Mesenchymal stem cell (in vitro differentiated cells and primary cell): ENCODE measurements around the gene ZBTB2.

Experiments
- DNase-seq: peaks from one replicate; pipeline ENCODE4 v3.0.0-alpha.2; 2013
- H2AFZ ChIP-seq: one replicate; pipeline ENCODE4 v1.6.1; 2013; ENCODE audit warnings: low read depth, mild to moderate bottlenecking, control low read depth, inconsistent platforms, low read length, moderate library complexity
- H2AK5ac ChIP-seq: 2 replicates; pipeline ENCODE4 v1.6.1; 2013; ENCODE audit warnings: low read length, moderate library complexity, mild to moderate bottlenecking, inconsistent platforms; ENCODE audit not compliant: severe bottlenecking
- H2BK120ac ChIP-seq: one replicate; pipeline ENCODE4 v1.6.1; 2013; ENCODE audit warnings: low read depth, mild to moderate bottlenecking, inconsistent platforms, low read length, moderate library complexity
- H2BK12ac ChIP-seq, 2 experiments: one replicate each; pipeline ENCODE4 v1.6.1; 2013; ENCODE audit warnings: inconsistent platforms in 2 of 2, low read length in 2 of 2, mild to moderate bottlenecking in 2 of 2, moderate library complexity in 2 of 2, control low read depth in 1 of 2
- H2BK15ac ChIP-seq: one replicate; pipeline ENCODE4 v1.6.1; 2013; ENCODE audit warnings: mild to moderate bottlenecking, low read depth, inconsistent platforms; ENCODE audit not compliant: poor library complexity, severe bottlenecking
- H2BK5ac ChIP-seq: 2 replicates; pipeline ENCODE4 v1.6.1; 2013; ENCODE audit warnings: low read depth, mild to moderate bottlenecking, low read length, control low read depth, inconsistent platforms; ENCODE audit not compliant: poor library complexity, severe bottlenecking
- H3K14ac ChIP-seq, 2 experiments: one replicate each; pipeline ENCODE4 v1.6.1; 2013; ENCODE audit warnings: inconsistent platforms in 2 of 2, low read length in 2 of 2, control low read depth in 1 of 2, mild to moderate bottlenecking in 1 of 2, moderate library complexity in 1 of 2
- H3K18ac ChIP-seq, 2 experiments: one replicate each; pipeline ENCODE4 v1.6.1; 2013; ENCODE audit warnings: inconsistent platforms in 2 of 2, low read length in 2 of 2, control low read depth in 1 of 2, low read depth in 1 of 2, mild to moderate bottlenecking in 1 of 2
- H3K23ac ChIP-seq, 2 experiments: one replicate each; pipeline ENCODE4 v1.6.1; 2013; ENCODE audit warnings: inconsistent platforms in 2 of 2, low read length in 2 of 2, mild to moderate bottlenecking in 2 of 2, moderate library complexity in 2 of 2, control low read depth in 1 of 2
- H3K27ac ChIP-seq: 2 replicates; pipeline ENCODE4 v1.5.1; 2013; ENCODE audit warnings: mild to moderate bottlenecking, moderate library complexity, low read length, control low read depth, inconsistent platforms; ENCODE audit not compliant: poor library complexity, severe bottlenecking
- H3K27me3 ChIP-seq, 2 experiments: 2 replicates each; pipeline versions ENCODE4 v1.6.1 to v1.7.0; 2013; ENCODE audit warnings: low read length in 2 of 2, mild to moderate bottlenecking in 2 of 2, moderate library complexity in 2 of 2, control low read depth in 1 of 2, inconsistent platforms in 1 of 2; ENCODE audit not compliant: control insufficient read depth in 1 of 2, insufficient read depth in 1 of 2
- H3K36me3 ChIP-seq, 2 experiments: 2 replicates each; pipeline versions ENCODE4 v1.6.1 to v1.7.0; 2013; ENCODE audit warnings: low read length in 2 of 2, control low read depth in 1 of 2, inconsistent platforms in 1 of 2, low read depth in 1 of 2, mild to moderate bottlenecking in 1 of 2; ENCODE audit not compliant: insufficient read depth in 2 of 2, control insufficient read depth in 1 of 2
- H3K4ac ChIP-seq, 2 experiments: one replicate each; pipeline ENCODE4 v1.6.1; 2013; ENCODE audit warnings: inconsistent platforms in 2 of 2, low read length in 2 of 2, mild to moderate bottlenecking in 2 of 2, moderate library complexity in 2 of 2, control low read depth in 1 of 2, low read depth in 1 of 2
- H3K4me1 ChIP-seq: 2 replicates; pipeline ENCODE4 v1.6.1; 2013; ENCODE audit warnings: low read depth, low read length, control low read depth; ENCODE audit not compliant: control insufficient read depth, insufficient read depth
- H3K4me2 ChIP-seq: 2 replicates; pipeline ENCODE4 v1.6.1; 2013; ENCODE audit warnings: low read length, mild to moderate bottlenecking, inconsistent platforms; ENCODE audit not compliant: poor library complexity, severe bottlenecking
- H3K4me3 ChIP-seq, 2 experiments: 2 replicates each; pipeline versions ENCODE4 v1.5.1 to v1.7.0; 2013; ENCODE audit warnings: low read length in 2 of 2, mild to moderate bottlenecking in 2 of 2, control low read depth in 1 of 2, low read depth in 1 of 2; ENCODE audit not compliant: insufficient read depth in 1 of 2
- H3K79me1 ChIP-seq: replicated peaks from 2 replicates; pipeline ENCODE4 v1.6.1; 2013; ENCODE audit warnings: mild to moderate bottlenecking, control low read depth, low read length, inconsistent platforms; ENCODE audit not compliant: poor library complexity, severe bottlenecking
- H3K9ac ChIP-seq: 2 replicates; pipeline ENCODE4 v1.7.0; 2013; ENCODE audit warnings: mild to moderate bottlenecking, low read length, moderate library complexity
- H3K9me3 ChIP-seq: 2 replicates; pipeline ENCODE4 v1.7.0; 2013; ENCODE audit warnings: mild to moderate bottlenecking, low read length; ENCODE audit not compliant: control insufficient read depth
- H4K8ac ChIP-seq: one replicate; pipeline ENCODE4 v1.6.1; 2013; ENCODE audit warnings: inconsistent platforms, mild to moderate bottlenecking, low read length, moderate library complexity
- H4K91ac ChIP-seq: one replicate; pipeline ENCODE4 v1.6.1; 2013; ENCODE audit warnings: mild to moderate bottlenecking, low read length, inconsistent platforms
- WGBS: methylation state at CpG from one replicate; pipeline ENCODE4 v1.1.7; 2013; ENCODE audit warnings: mixed read lengths; 5-methylcytosine and 5-hydroxymethylcytosine counted together

Gene ZBTB2

GRCh38 chr6:151381722-151382121 lies 9.6 kb downstream of the ZBTB2 start:
- H2BK15ac ChIP-seq: no peak overlapping the region
- peaks cover 2 to 3% of the 10 kb centered on the region in 2 experiments for H3K36me3 ChIP-seq
- H2BK5ac ChIP-seq: no peak overlapping the region
- no peak overlapping the region for H2BK120ac ChIP-seq
- H2AK5ac ChIP-seq: no peak overlapping the region
- H4K8ac ChIP-seq: no peak overlapping the region
- H3K9ac ChIP-seq: no peak overlapping the region
- no peaks in the 10 kb centered on the region for H3K27me3 ChIP-seq
- WGBS: 94% methylated on average over 4 of the region's 4 CpGs
- peaks cover 34% of the 10 kb centered on the region for H3K79me1 ChIP-seq
- H3K4ac ChIP-seq: no peak overlapping the region
- no peak overlapping the region for H3K4me2 ChIP-seq
- no peak overlapping the region for H3K27ac ChIP-seq
- no peak overlapping the region for H3K14ac ChIP-seq
- no peak overlapping the region for H3K4me3 ChIP-seq
- peaks cover 2% of the 10 kb centered on the region for H3K4me1 ChIP-seq
- no peaks in the 10 kb centered on the region for H3K9me3 ChIP-seq
- no peak overlapping the region for H2BK12ac ChIP-seq
- no peak overlapping the region for H2AFZ ChIP-seq
- H3K23ac ChIP-seq: no peak overlapping the region
- no peak overlapping the region for H4K91ac ChIP-seq
- DNase-seq: no peak
- peak overlapping the region in 1 of 2 experiments; percentile 12 for H3K18ac ChIP-seq

GRCh38 chr6:151380848-151381205 lies 10.5 kb downstream of the ZBTB2 start:
- no peak for DNase-seq
- WGBS: 100% methylated on average over 1 of the region's 1 CpG

GRCh38 chr6:151379933-151380847 lies 11.2 kb downstream of the ZBTB2 start:
- Histone ChIP-seq H4K91ac (peak overlapping the region; percentile 72), H3K27me3 (no peaks in the 10 kb centered on the region), H2BK5ac (no peak overlapping the region), H3K9ac (peak overlapping the region; percentile 67), H3K23ac (no peak overlapping the region), H2BK12ac (no peak overlapping the region), H2BK120ac (no peak overlapping the region), H2BK15ac (no peak overlapping the region), H4K8ac (peak overlapping the region; percentile 68), H3K79me1 (peaks cover 30% of the 10 kb centered on the region), H3K14ac (no peak overlapping the region), H3K4ac (peak overlapping the region in 1 of 2 experiments; percentile 46), H3K9me3 (no peaks in the 10 kb centered on the region), H3K4me1 (peaks cover 1% of the 10 kb centered on the region), H3K4me3 (peak overlapping the region in 1 of 2 experiments; percentile 53), H2AK5ac (no peak overlapping the region), H3K18ac (peak overlapping the region in 1 of 2 experiments; percentile 0), H3K27ac (no peak overlapping the region), H2AFZ (no peak overlapping the region), H3K4me2 (no peak overlapping the region), H3K36me3 (peaks cover 0 to 3% of the 10 kb centered on the region in 2 experiments)
- WGBS: 94% methylated on average over 11 of the region's 14 CpGs
- peak; percentile 25 for DNase-seq

More at GRCh38 chr6:151380848-151381205, 10.5 kb downstream of the ZBTB2 start:
- Histone ChIP-seq H2BK12ac (no peak overlapping the region), H3K14ac (no peak overlapping the region), H4K91ac (no peak overlapping the region), H3K23ac (no peak overlapping the region), H2BK15ac (no peak overlapping the region), H2BK5ac (no peak overlapping the region), H3K18ac (no peak overlapping the region), H3K9me3 (no peaks in the 10 kb centered on the region), H3K4me3 (peak overlapping the region in 1 of 2 experiments; percentile 53), H3K36me3 (peaks cover 0 to 3% of the 10 kb centered on the region in 2 experiments), H3K4me1 (no peaks in the 10 kb centered on the region), H2AK5ac (no peak overlapping the region), H2BK120ac (no peak overlapping the region), H3K27ac (no peak overlapping the region), H3K4ac (peak overlapping the region in 1 of 2 experiments; percentile 46), H4K8ac (no peak overlapping the region), H3K79me1 (peaks cover 30% of the 10 kb centered on the region), H3K4me2 (no peak overlapping the region), H2AFZ (no peak overlapping the region), H3K27me3 (no peaks in the 10 kb centered on the region), H3K9ac (peak overlapping the region; percentile 67)

GRCh38 chr6:151377095-151377494 lies 14.3 kb downstream of the ZBTB2 start:
- H2BK5ac ChIP-seq: no peak overlapping the region
- peaks cover 28% of the 10 kb centered on the region for H3K79me1 ChIP-seq
- no peak overlapping the region for H2BK15ac ChIP-seq
- H3K27ac ChIP-seq: no peak overlapping the region
- H3K4me3 ChIP-seq: no peak overlapping the region
- no peak overlapping the region for H2BK120ac ChIP-seq
- H3K18ac ChIP-seq: no peak overlapping the region
- H2AK5ac ChIP-seq: no peak overlapping the region
- H4K8ac ChIP-seq: no peak overlapping the region
- H3K4ac ChIP-seq: no peak overlapping the region
- H3K4me1 ChIP-seq: peaks cover 5% of the 10 kb centered on the region
- no peak overlapping the region for H3K9ac ChIP-seq
- 85% methylated on average over 3 of the region's 3 CpGs for WGBS
- no peak overlapping the region for H3K23ac ChIP-seq
- DNase-seq: no peak
- H2AFZ ChIP-seq: no peak overlapping the region
- H3K9me3 ChIP-seq: no peaks in the 10 kb centered on the region
- no peaks in the 10 kb centered on the region for H3K27me3 ChIP-seq
- H3K14ac ChIP-seq: no peak overlapping the region
- H3K36me3 ChIP-seq: peaks cover 6 to 9% of the 10 kb centered on the region in 2 experiments
- no peak overlapping the region for H4K91ac ChIP-seq
- no peak overlapping the region for H2BK12ac ChIP-seq
- no peak overlapping the region for H3K4me2 ChIP-seq
